CD14-positive monocyte (primary cell): Measurements from ENCODE around the gene SLC46A3. TPM values are rescaled to one million over a fixed set of nuclear protein-coding genes. Genes with fewer than 3 reads are reported as not detected.
A peak's percentile ranks its signal among the peaks of the same experiment; 100 is the strongest.

Experiments
- DNase-seq, 3 donors: peaks; one replicate each; pipeline ENCODE4 v3.0.0-alpha.2; 2011 to 2022
- H2AFZ ChIP-seq: 2 replicates; pipeline ENCODE4 v1.6.0; 2012; ENCODE audit warnings: mild to moderate bottlenecking, low read depth, low read length, inconsistent platforms; ENCODE audit not compliant: insufficient read depth, poor library complexity, severe bottlenecking
- H3K27ac ChIP-seq, 2 donors: 1 replicate in 1 of 2; 2 replicates in 1 of 2; pipeline ENCODE4 v1.5.1; 2012 to 2013; ENCODE audit warnings: low read length in 2 of 2, control low read depth in 1 of 2, inconsistent platforms in 1 of 2, low read depth in 1 of 2, mild to moderate bottlenecking in 1 of 2
- H3K27me3 ChIP-seq, 2 donors: one replicate each; pipeline versions ENCODE4 v1.6.0 to v1.6.1; 2011 to 2013; ENCODE audit warnings: low read length in 2 of 2; ENCODE audit not compliant: control insufficient read depth in 2 of 2, insufficient read depth in 2 of 2
- H3K36me3 ChIP-seq, 2 donors: replicated peaks in 1 of 2; 1 replicate in 1 of 2; 2 replicates in 1 of 2; pipeline versions ENCODE4 v1.5.1 to v1.6.1; 2012 to 2013; ENCODE audit warnings: low read length in 2 of 2, control low read depth in 1 of 2, inconsistent platforms in 1 of 2, mild to moderate bottlenecking in 1 of 2; ENCODE audit not compliant: insufficient read depth in 2 of 2, control insufficient read depth in 1 of 2
- H3K4me1 ChIP-seq, 2 donors: 1 replicate in 1 of 2; 2 replicates in 1 of 2; pipeline versions ENCODE4 v1.5.1 to v1.6.1; 2012 to 2013; ENCODE audit warnings: low read length in 2 of 2, control low read depth in 1 of 2, inconsistent platforms in 1 of 2, mild to moderate bottlenecking in 1 of 2, moderate library complexity in 1 of 2; ENCODE audit not compliant: insufficient read depth in 2 of 2, control insufficient read depth in 1 of 2
- H3K4me2 ChIP-seq: replicated peaks from 2 replicates; pipeline ENCODE3; 2012; ENCODE audit warnings: low read length, moderate library complexity, mild to moderate bottlenecking; ENCODE audit not compliant: poor library complexity, severe bottlenecking; ENCODE audit errors: extremely low read depth
- H3K4me3 ChIP-seq, 3 experiments: fragments of 200-600 bp in 1 of 3; sonication (generic) in 1 of 3; replicated peaks in 1 of 3; 1 replicate in 2 of 3; 2 replicates in 1 of 3; pipeline ENCODE4 v1.5.1; 2011 to 2013; ENCODE audit warnings: low read length in 3 of 3, mild to moderate bottlenecking in 3 of 3, control low read depth in 2 of 3, low read depth in 2 of 3, inconsistent platforms in 1 of 3, moderate library complexity in 1 of 3
- H3K79me2 ChIP-seq: 2 replicates; pipeline ENCODE4 v1.6.0; 2012; ENCODE audit warnings: mild to moderate bottlenecking, control low read depth, inconsistent platforms, low read length, moderate library complexity; ENCODE audit not compliant: insufficient read depth
- H3K9ac ChIP-seq: 2 replicates; pipeline ENCODE4 v1.6.0; 2017; ENCODE audit warnings: low read length, mild to moderate bottlenecking; ENCODE audit not compliant: insufficient read depth, poor library complexity, severe bottlenecking
- H3K9me3 ChIP-seq, 2 donors: replicated peaks in 1 of 2; 1 replicate in 1 of 2; 2 replicates in 1 of 2; pipeline versions ENCODE4 v1.5.1 to v1.6.1; 2012 to 2013; ENCODE audit warnings: low read length in 2 of 2, control low read depth in 1 of 2; ENCODE audit not compliant: control insufficient read depth in 1 of 2, insufficient read depth in 1 of 2
- H4K20me1 ChIP-seq: 2 replicates; pipeline ENCODE4 v1.6.0; 2012; ENCODE audit warnings: mild to moderate bottlenecking, low read length, control low read depth, moderate library complexity; ENCODE audit not compliant: insufficient read depth
- H3K27ac Mint-ChIP-seq, 7 donors: one replicate each; pipeline ENCODE4 v1.8.0; 2020; ENCODE audit warnings: mild to moderate bottlenecking in 7 of 7, mixed read lengths in 7 of 7, moderate library complexity in 6 of 7, inconsistent platforms in 2 of 7
- H3K27me3 Mint-ChIP-seq, 3 donors: one replicate each; pipeline ENCODE4 v1.8.0; 2021 to 2022; ENCODE audit warnings: low read depth in 3 of 3, mild to moderate bottlenecking in 3 of 3, mixed read lengths in 3 of 3, moderate library complexity in 3 of 3, inconsistent platforms in 1 of 3
- H3K36me3 Mint-ChIP-seq, 2 donors: one replicate each; pipeline ENCODE4 v1.8.0; 2020; ENCODE audit warnings: mixed read lengths in 2 of 2, inconsistent platforms in 1 of 2, mild to moderate bottlenecking in 1 of 2
- H3K4me1 Mint-ChIP-seq: one replicate; pipeline ENCODE4 v1.8.0; 2020; ENCODE audit warnings: mild to moderate bottlenecking, mixed read lengths
- H3K4me3 Mint-ChIP-seq, 2 donors: one replicate each; pipeline ENCODE4 v1.8.0; 2020; ENCODE audit warnings: mild to moderate bottlenecking in 2 of 2, mixed read lengths in 2 of 2, moderate library complexity in 1 of 2
- H3K9me3 Mint-ChIP-seq, 7 donors: one replicate each; pipeline ENCODE4 v1.8.0; 2020 to 2022; ENCODE audit warnings: mixed read lengths in 7 of 7, mild to moderate bottlenecking in 6 of 7, moderate library complexity in 6 of 7, inconsistent platforms in 2 of 7
- CTCF ChIP-seq: fragments of 200-600 bp; IDR thresholded peaks from one replicate; pipeline ENCODE4 v1.8.0; 2022; ENCODE audit warnings: antibody characterized with exemption, mild to moderate bottlenecking
- WGBS: methylation state at CpG from one replicate; pipeline ENCODE4 v1.1.5; 2013; ENCODE audit warnings: missing lambda C conversion rate; ENCODE audit not compliant: insufficient coverage; 5-methylcytosine and 5-hydroxymethylcytosine counted together
- intact Hi-C, 2 donors: fragments of 100-400 bp; cut with micrococcal nuclease; formaldehyde crosslinking; loops; one replicate each; pipeline versions ENCODE4 v1.15.0 to v1.15.1; 2023
- polyA plus RNA-seq, 3 donors: library from polyadenylated mRNA; depleted of rRNA in 1 of 3; unstranded in 2 of 3; stranded (reverse) in 1 of 3; fragments of 300-500 nt in 2 of 3; fragments of >200 nt in 1 of 3; fragmentation: Illumina TruSeq in 2 of 3; gene quantifications; 1 replicate in 2 of 3; 2 replicates in 1 of 3; pipeline ENCODE4 v1.2.3, GENCODE V29; 2012 to 2021

SLC46A3 gene
- polyA plus RNA-seq, 3 donors: 8.2 to 21.1 (median 13.8) TPM

- intact Hi-C loops: no loop called here
- Mint-ChIP-seq H3K4me3 (peak overlapping the region in 1 of 2 donors; percentile 52), H3K36me3 (no peaks in the 10 kb centered on the region), H3K4me1 (peaks cover 47% of the 10 kb centered on the region), H3K27me3 (peaks cover 0 to 2% (median 0%) of the 10 kb centered on the region in 3 donors), H3K27ac (peak overlapping the region in 5 of 7 donors; percentile 7 to 86 (median 74)), H3K9me3 (peaks cover 0 to 2% (median 0%) of the 10 kb centered on the region in 7 donors)
- Histone ChIP-seq H3K27me3 (no peaks in the 10 kb centered on the region), H2AFZ (no peak overlapping the region), H3K79me2 (no peaks in the 10 kb centered on the region), H3K4me2 (peak overlapping the region; percentile 22), H3K36me3 (no peaks in the 10 kb centered on the region), H3K4me3 (peak overlapping the region in 1 of 3 experiments; percentile 16), H3K4me1 (peaks cover 46% of the 10 kb centered on the region in 2 donors), H3K9ac (no peak overlapping the region), H4K20me1 (no peaks in the 10 kb centered on the region), H3K27ac (peak overlapping the region in 1 of 2 donors; percentile 50), H3K9me3 (no peaks in the 10 kb centered on the region)
- no CpG with 5 or more reads among the region's 6 CpGs for WGBS
- DNase-seq: peak; percentile 64 to 91 (median 69)
- no peak for TF ChIP-seq CTCF
Measured at GRCh38 chr13:28744091-28744536, 25.3 kb upstream of the SLC46A3 start.

DNA sequence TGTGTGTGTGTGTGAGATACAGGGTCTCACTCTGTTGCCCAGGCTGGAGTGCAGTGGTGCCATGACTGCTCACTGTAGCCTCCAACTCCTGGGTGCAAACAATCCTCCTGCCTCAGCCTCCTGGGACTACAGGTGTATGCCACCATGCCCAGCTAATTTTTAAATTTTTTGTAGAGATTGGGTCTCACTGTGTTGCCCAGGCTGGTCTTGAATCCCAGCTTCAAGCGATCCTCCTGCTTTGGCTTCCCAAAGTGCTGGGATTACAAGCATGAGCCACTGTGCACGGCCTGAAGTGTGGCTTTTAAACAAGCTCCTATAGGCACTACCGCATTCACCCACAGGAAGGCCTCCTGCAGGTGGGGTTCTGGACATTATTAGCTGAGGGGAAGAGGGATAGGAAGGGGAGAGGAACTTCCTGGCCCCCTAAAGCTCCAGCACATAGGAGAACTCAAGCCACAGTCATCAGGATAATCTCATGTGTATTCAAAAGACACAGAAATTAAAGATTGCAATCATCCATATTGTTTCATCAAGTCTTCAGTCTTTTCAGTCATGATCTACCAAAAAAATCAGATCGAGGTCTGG lies 24.8 kb upstream of the SLC46A3 start:
- H3K9me3 ChIP-seq: no peaks in the 10 kb centered on the region
- H3K79me2 ChIP-seq: no peaks in the 10 kb centered on the region
- Mint-ChIP-seq H3K4me3 (no peak overlapping the region), H3K9me3 (peaks cover 0 to 2% (median 0%) of the 10 kb centered on the region in 7 donors), H3K36me3 (no peaks in the 10 kb centered on the region), H3K4me1 (peaks cover 47% of the 10 kb centered on the region), H3K27me3 (peaks cover 0 to 2% (median 0%) of the 10 kb centered on the region in 3 donors), H3K27ac (peak overlapping the region in 6 of 7 donors; percentile 5 to 78 (median 65))
- H3K4me2 ChIP-seq: no peak overlapping the region
- no peak overlapping the region for H3K27ac ChIP-seq
- H2AFZ ChIP-seq: no peak overlapping the region
- no peak for TF ChIP-seq CTCF
- intact Hi-C loops: no loop called here
- no peaks in the 10 kb centered on the region for H3K27me3 ChIP-seq
- H4K20me1 ChIP-seq: no peaks in the 10 kb centered on the region
- DNase-seq: no peak
- no peak overlapping the region for H3K9ac ChIP-seq
- 50% methylated on average over 2 of the region's 4 CpGs for WGBS
- H3K36me3 ChIP-seq: no peaks in the 10 kb centered on the region
- peaks cover 46% of the 10 kb centered on the region in 2 donors for H3K4me1 ChIP-seq
- H3K4me3 ChIP-seq: no peak overlapping the region
